Esophagus muscularis mucosa (tissue), 4 donors: ENCODE data around the gene CALD1. TPM values are rescaled to one million over a fixed set of nuclear protein-coding genes. Genes with fewer than 3 reads are reported as not detected.

ENCODE experiments used
- DNase-seq: peaks from one replicate; pipeline ENCODE4 v3.0.0-alpha.2; 2017; ENCODE audit errors: extremely low spot score
- H3K27ac ChIP-seq, 4 donors: fragments of 200-600 bp; sonication (generic); replicated peaks in 1 of 4; 1 replicate in 3 of 4; 2 replicates in 1 of 4; pipeline ENCODE4 v1.5.1; 2016 to 2019; ENCODE audit warnings: mild to moderate bottlenecking in 1 of 4
- H3K27me3 ChIP-seq, 4 donors: fragments of 200-600 bp; sonication (generic); one replicate each; pipeline versions ENCODE4 v1.5.1 to v1.6.0; 2016 to 2019
- H3K36me3 ChIP-seq, 4 donors: fragments of 200-600 bp; sonication (generic); one replicate each; pipeline ENCODE4 v1.5.1; 2016 to 2019
- H3K4me1 ChIP-seq, 4 donors: fragments of 200-600 bp; sonication (generic); one replicate each; pipeline ENCODE4 v1.5.1; 2016 to 2019
- H3K4me3 ChIP-seq, 4 donors: fragments of 200-600 bp; sonication (generic); 1 replicate in 2 of 4; 2 replicates in 2 of 4; pipeline ENCODE4 v1.5.1; 2016 to 2019; ENCODE audit warnings: mild to moderate bottlenecking in 4 of 4, moderate library complexity in 1 of 4
- H3K9me3 ChIP-seq, 4 donors: fragments of 200-600 bp; sonication (generic); 1 replicate in 3 of 4; 2 replicates in 1 of 4; pipeline ENCODE4 v1.5.1; 2016 to 2019
- EP300 ChIP-seq: sonication (generic); formaldehyde crosslinking; IDR thresholded peaks from one replicate; pipeline ENCODE4 v1.6.1; 2017; ENCODE audit warnings: antibody characterized with exemption
- POLR2A ChIP-seq: fragments of 450-650 bp; IDR thresholded peaks from one replicate; pipeline ENCODE4 v1.6.1; 2017; ENCODE audit warnings: antibody characterized with exemption, moderate library complexity, mild to moderate bottlenecking, low read depth
- POLR2AphosphoS5 ChIP-seq, 2 donors: sonication (generic); formaldehyde crosslinking; IDR thresholded peaks; one replicate each; pipeline ENCODE4 v1.6.1; 2017; ENCODE audit warnings: antibody characterized with exemption in 2 of 2
- WGBS: methylation state at CpG from one replicate; pipeline ENCODE4 v1.1.5; 2018; 5-methylcytosine and 5-hydroxymethylcytosine counted together
- intact Hi-C: fragments of 100-400 bp; cut with DNase I; formaldehyde crosslinking; loops from one replicate; pipeline ENCODE4 v1.15.1; 2023
- total RNA-seq, 4 donors: library from RNA; depleted of rRNA; stranded (reverse); fragments of >200 nt; gene quantifications; one replicate each; pipeline versions ENCODE4 v1.1.0 to v1.2.1, GENCODE V29; 2016
- TF ChIP-seq, protein P1 (sequence below), 3 experiments: fragments of 200-600 bp in 2 of 3; fragments of 450-650 bp in 1 of 3; sonication (generic) in 2 of 3; IDR thresholded peaks; one replicate each; pipeline ENCODE4 v1.5.1; 2017 to 2019; ENCODE audit warnings: antibody characterized with exemption in 3 of 3, mild to moderate bottlenecking in 2 of 3, moderate library complexity in 1 of 3

CALD1 gene
- total RNA-seq, 4 donors from 2014 or later, result 2,057 to 3,140 (median 2,687) TPM

GRCh38 chr7:134879815-134880475 lies 100.5 kb downstream of the CALD1 start:
- TF ChIP-seq POLR2A (no peak), POLR2AphosphoS5 (IDR thresholded peaks at IDR 0.05) (no peak), EP300 (no peak)
- TF ChIP-seq, protein P1, sequence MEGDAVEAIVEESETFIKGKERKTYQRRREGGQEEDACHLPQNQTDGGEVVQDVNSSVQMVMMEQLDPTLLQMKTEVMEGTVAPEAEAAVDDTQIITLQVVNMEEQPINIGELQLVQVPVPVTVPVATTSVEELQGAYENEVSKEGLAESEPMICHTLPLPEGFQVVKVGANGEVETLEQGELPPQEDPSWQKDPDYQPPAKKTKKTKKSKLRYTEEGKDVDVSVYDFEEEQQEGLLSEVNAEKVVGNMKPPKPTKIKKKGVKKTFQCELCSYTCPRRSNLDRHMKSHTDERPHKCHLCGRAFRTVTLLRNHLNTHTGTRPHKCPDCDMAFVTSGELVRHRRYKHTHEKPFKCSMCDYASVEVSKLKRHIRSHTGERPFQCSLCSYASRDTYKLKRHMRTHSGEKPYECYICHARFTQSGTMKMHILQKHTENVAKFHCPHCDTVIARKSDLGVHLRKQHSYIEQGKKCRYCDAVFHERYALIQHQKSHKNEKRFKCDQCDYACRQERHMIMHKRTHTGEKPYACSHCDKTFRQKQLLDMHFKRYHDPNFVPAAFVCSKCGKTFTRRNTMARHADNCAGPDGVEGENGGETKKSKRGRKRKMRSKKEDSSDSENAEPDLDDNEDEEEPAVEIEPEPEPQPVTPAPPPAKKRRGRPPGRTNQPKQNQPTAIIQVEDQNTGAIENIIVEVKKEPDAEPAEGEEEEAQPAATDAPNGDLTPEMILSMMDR (IDR thresholded peaks at IDR 0.05), result no peak
- intact Hi-C loops, result no loop called here
- peak; percentile 34 for DNase-seq
- Histone ChIP-seq H3K9me3 (no peaks in the 10 kb centered on the region), H3K27me3 (no peaks in the 10 kb centered on the region), H3K4me3 (no peak overlapping the region), H3K36me3 (peaks cover 0 to 4% (median 0%) of the 10 kb centered on the region in 4 donors), H3K4me1 (peaks cover 24 to 100% (median 93%) of the 10 kb centered on the region in 4 donors), H3K27ac (peak overlapping the region; percentile 74 to 87 (median 79))
- 46% methylated on average over 4 of the region's 4 CpGs for WGBS

DNA sequence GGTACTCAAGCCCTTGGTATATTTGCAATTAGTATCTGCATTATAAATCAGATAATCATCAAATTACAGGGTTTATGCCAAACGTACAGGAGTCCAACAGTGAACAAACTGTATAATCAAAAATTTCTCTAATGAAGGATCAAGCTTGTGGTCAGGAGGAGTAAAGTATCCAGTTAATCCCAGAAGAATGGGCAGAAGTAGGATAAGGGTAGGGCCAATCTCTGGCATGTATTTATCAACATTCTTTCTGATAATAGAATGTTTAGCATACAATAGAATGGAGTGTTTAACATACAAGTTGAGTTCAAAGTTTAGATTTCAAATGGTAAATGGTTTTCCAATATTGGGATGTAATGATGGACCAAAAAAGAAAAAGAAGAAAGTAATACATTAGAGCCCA lies 103.0 kb downstream of the CALD1 start:
- Histone ChIP-seq H3K27me3 (no peaks in the 10 kb centered on the region), H3K4me1 (peaks cover 46 to 100% (median 94%) of the 10 kb centered on the region in 4 donors), H3K27ac (peak overlapping the region; percentile 74 to 87 (median 79)), H3K36me3 (peaks cover 0 to 5% (median 2%) of the 10 kb centered on the region in 4 donors), H3K9me3 (no peaks in the 10 kb centered on the region), H3K4me3 (no peak overlapping the region)
- WGBS, result 50% methylated on average over 1 of the region's 1 CpG
- no peak for DNase-seq
- intact Hi-C loops, result no loop called here
- TF ChIP-seq POLR2A (no peak), POLR2AphosphoS5 (IDR thresholded peaks at IDR 0.05) (no peak), EP300 (no peak)
- TF ChIP-seq, protein P1 (IDR thresholded peaks at IDR 0.05), result no peak

DNA sequence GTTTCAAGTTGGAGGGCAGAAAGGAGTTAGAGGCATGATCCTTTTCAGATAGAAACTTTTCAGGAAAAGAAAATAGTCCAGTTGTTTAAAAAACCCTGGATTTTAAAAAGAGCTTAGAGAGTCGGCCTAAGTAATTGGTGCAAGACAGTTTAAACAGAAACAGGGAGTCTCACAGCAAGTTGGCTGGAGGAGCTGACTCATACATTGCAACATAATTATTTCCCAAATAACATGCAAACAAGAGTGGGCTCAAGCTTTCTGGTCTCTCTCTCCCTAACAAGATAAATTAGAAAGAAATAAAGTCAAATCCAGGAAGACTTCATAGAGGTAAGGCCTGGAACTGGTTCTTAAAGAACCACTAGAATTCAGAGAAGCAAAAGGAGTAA lies 106.5 kb downstream of the CALD1 start:
- peaks cover 53 to 98% (median 92%) of the 10 kb centered on the region in 4 donors for H3K4me1 ChIP-seq
- H3K4me3 ChIP-seq, result peak overlapping the region in 2 of 4 donors; percentile 2 to 7
- intact Hi-C loops, result no loop called here
- no peaks in the 10 kb centered on the region for H3K9me3 ChIP-seq
- H3K36me3 ChIP-seq, result peaks cover 0 to 16% (median 5%) of the 10 kb centered on the region in 4 donors
- peak; percentile 31 for DNase-seq
- peak overlapping the region; percentile 74 to 87 (median 82) for H3K27ac ChIP-seq
- 19% methylated on average over 1 of the region's 1 CpG for WGBS
- TF ChIP-seq, protein P1 (IDR thresholded peaks at IDR 0.05), result no peak
- TF ChIP-seq POLR2A (no peak), EP300 (no peak), POLR2AphosphoS5 (IDR thresholded peaks at IDR 0.05) (peak in 1 of 2 donors; percentile 64)
- no peaks in the 10 kb centered on the region for H3K27me3 ChIP-seq

GRCh38 chr7:134886353-134887057 lies 107.1 kb downstream of the CALD1 start:
- no peak for TF ChIP-seq POLR2A
- TF ChIP-seq, protein P1 (IDR thresholded peaks at IDR 0.05), result no peak
- no peak for TF ChIP-seq EP300
- no peak for TF ChIP-seq POLR2AphosphoS5 (IDR thresholded peaks at IDR 0.05)
- Histone ChIP-seq H3K4me1 (peaks cover 52 to 98% (median 92%) of the 10 kb centered on the region in 4 donors), H3K9me3 (no peaks in the 10 kb centered on the region), H3K27ac (peak overlapping the region; percentile 74 to 87 (median 82)), H3K4me3 (peak overlapping the region in 2 of 4 donors; percentile 2 to 7), H3K36me3 (peaks cover 0 to 16% (median 5%) of the 10 kb centered on the region in 4 donors), H3K27me3 (no peaks in the 10 kb centered on the region)
- peak; percentile 90 for DNase-seq
- intact Hi-C loops, result no loop called here
- WGBS, result 12% methylated on average over 8 of the region's 8 CpGs
